Fibroblast of skin of right quadriceps (primary cell): ENCODE measurements around the gene TMEM186.
"Not testable (repeated sequence)": the region's sequence is repeated elsewhere in the genome, so short reads cannot be mapped to it uniquely, and the experiment has no call there.

ENCODE experiments used
- DNase-seq: peaks from one replicate; pipeline ENCODE4 v3.0.0-alpha.2; 2013

The TMEM186 gene

DNA sequence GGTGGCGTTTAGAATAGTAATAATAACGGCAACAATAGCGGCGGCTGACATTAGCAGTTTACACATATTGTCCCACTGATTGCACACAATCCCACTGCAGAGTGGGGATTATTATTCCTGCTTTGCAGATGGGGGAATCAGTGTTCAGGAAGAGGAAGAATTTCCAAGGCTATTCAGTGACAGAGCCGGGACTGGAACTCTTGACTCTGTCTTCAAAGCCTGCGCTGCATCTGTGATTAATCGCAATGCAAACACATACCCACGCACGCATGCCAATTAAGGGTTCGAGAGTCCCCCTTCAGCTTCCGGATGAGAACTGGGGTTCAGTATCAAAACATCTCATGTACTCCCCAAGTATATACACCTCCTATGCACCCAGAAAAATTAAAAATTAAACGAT is 29.2 kb downstream of the TMEM186 start:
- no peak for DNase-seq

DNA sequence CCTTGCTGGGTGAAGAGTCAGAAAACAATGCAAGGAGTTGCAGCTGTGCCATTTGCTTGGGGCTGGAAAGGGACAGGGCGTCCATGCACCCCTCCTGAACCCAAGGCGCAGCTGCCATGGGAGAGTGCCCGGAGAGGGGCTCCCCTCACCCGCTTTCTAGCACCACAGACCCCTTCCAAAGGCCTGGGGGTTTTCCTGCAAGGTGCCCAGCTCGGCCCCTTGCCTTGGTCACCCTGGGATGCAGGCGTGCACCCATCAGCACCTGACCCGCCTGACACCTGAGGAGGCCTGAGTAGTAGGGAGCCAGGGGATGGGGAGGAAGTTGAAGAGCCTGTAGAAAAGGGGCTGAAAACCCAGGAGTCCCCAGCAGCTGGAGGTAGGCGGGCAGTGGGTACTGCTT is 30.3 kb downstream of the TMEM186 start:
- DNase-seq = no peak

DNA sequence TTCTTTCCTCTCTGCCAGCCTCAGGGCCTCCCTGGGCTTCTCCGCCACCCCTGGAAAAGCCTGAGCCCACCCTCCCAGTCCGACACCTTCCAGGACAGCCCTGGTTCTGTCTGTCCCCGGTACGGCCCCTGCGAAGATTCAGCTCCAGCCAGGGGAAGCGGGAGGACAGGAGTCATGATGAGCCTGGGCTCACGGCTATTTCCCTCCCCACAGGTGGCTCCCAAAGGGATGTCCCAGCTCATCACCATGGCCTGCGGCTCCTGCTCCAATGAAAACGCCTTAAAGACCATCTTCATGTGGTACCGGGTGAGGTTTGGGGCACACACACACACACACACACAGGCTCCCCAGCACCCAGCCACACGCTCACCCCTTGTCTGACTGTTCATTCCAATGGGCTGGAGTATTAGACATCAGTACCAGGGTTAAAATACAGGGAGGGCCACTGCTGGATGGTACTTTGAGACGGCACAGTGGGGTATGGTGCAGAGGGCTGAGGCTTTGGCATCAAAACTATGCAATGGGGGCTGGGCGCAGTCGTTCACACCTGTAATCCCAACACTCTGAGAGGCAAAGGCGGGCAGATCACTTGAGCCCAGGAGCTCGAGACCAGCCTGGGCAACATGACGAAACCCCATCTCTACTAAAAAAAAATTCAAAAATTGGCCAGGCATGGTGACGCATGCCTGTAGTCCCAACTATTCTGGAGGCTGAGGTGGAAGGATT is 32.8 kb downstream of the TMEM186 start:
- no peak for DNase-seq

GRCh38 chr16:8763899-8764298 is 33.5 kb downstream of the TMEM186 start:
- no peak for DNase-seq

- no peak for DNase-seq
Observed at GRCh38 chr16:8763083-8763482, 34.4 kb downstream of the TMEM186 start.

DNA sequence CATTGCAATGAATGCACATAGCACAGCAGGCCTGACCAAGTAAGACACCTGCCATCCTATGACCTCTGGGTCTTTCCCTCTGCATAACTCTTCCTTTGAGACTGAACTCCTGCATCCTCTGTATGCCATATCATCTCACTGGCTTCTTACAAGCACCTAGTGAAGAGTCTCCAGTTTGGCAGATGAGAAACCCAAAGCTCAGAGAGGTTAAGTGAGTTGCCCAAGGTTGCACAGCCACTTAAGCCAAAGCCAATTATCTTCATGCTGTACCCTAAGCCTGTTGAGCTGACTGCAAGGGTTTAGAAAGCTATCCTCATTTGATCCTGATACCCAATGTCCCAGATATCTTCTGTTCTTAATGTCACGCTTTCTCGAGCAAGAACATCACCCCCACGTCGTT is 35.2 kb downstream of the TMEM186 start:
- no peak for DNase-seq

DNA sequence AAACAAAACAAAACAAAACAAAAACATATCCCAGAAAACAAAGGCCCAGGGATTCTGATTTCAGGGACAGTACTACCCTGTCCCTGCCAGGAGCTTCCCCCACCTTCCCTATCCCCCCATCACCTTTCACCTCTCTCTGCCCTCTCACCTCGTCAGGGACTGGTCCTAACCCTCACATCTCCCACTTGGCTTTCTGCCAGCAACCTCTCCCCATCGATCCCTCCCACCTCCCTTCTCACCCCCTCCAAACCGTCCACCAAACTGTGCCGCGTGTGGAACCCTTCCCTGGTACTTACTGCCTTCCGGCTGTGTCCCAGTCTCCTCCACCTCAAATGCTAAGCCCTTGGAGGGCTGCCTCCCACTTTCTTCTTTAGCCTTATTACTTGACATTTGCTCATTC is 36.4 kb downstream of the TMEM186 start:
- no peak for DNase-seq

- no peak for DNase-seq
Observed at GRCh38 chr16:8760021-8760420, 37.4 kb downstream of the TMEM186 start.

DNA sequence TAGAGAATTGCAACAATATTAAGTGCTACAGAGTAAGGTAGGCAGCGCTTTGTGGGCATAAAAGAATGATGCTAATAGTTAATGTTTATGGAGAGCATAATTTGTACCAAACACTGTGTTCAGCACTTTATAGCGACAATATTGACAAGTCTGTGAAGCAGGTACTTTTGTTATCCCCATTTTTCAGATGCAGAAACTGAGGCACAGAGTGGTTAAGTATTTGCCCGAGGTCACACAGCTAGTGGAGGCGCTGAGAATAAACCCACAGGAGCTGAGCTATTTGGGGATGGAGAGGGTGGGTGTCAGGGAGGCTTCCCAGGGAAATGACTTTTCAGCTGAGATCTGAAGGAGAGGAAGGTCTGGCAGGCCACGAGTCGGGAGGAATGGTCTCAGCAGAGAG is 39.4 kb downstream of the TMEM186 start:
- no peak for DNase-seq

DNA sequence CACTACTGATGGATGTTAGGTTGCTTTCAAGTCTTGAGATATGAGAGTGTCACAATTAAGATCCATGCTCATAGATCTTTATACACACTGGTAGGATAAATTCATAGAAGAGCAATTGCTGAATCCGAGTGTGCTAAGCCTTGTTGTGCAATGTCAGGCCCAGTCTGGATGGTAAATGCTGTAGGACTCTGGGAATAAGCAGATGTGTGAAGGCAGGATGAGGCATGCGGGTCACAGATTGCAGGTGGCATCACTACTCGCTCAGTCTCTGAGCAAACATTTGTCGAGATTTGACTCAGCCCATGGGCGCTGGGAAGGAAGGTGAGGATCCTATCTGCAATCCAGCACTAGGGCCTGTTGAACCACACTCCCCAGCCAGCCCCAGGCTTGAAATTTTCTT is 40.7 kb downstream of the TMEM186 start:
- DNase-seq = no peak

GRCh38 chr16:8753416-8754054 is 43.9 kb downstream of the TMEM186 start:
- no peak for DNase-seq

- no peak for DNase-seq
Observed at GRCh38 chr16:8752706-8753105, 44.7 kb downstream of the TMEM186 start.

DNA sequence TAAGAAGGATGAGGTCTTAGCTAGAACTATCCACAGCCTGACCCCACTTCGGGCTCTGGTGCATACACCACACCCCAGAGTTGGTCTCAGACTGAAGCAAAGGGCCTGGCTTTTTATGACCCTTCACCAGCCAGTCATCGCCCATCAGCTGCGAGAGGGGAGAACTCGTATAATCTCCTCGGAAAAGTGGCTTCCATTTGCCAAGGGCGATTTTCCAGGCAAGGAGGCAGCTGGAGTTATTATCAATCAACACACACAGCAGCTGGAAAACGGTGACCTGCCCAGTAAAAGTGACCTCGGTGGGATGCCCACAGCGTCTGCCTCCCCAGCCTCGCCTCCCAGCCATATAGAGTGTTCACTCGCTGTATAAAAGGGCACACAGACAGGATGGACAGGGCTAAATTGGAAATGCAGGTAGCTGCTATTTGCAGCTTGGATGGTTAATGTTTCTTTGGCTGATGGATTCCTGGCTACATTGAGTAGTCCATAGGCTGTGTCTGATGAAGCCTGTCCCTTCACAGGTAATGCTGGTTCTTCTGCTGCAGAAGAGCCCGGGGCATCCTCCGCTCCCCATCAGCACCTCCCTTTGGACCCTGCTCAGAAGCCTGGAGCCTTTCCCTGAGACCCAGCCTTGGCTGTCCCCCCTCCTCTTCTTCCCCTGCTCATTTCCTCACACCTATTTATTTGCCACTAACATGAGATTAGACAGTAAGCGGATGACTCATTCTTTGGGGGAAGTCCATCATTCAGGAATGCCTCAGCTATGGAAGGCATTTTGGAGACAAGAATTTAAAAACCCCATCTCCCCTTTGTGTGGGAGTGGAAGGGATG is 45.7 kb downstream of the TMEM186 start:
- DNase-seq = peak; percentile 89

- not testable (repeated sequence) for DNase-seq
Observed at GRCh38 chr16:8748944-8749343, 48.5 kb downstream of the TMEM186 start.
